IMR-90 (cell line): ENCODE measurements around the gene AKAP13. TPM values are rescaled to one million over a fixed set of nuclear protein-coding genes. Genes with fewer than 3 reads are reported as not detected.

ENCODE experiments used
- ATAC-seq: fragments of 200-7000 bp; cut with Tn5 transposase; 2 replicates; pipeline ENCODE4 v1.9.1; 2020; ENCODE audit warnings: low read depth, mild to moderate bottlenecking, moderate library complexity
- BruUV-seq: library from RNA; stranded (reverse); fragments of 400-500 nt; replicated peaks from 2 replicates; lab custom pipeline; 2021; lab: Mats Ljungman, UMichigan
- CTCF ChIA-PET: fragments of 300-600 bp; formaldehyde crosslinking; extraction: SDS; loops from one replicate; lab custom pipeline; 2021; ENCODE audit warnings: antibody characterized with exemption; lab: Yijun Ruan, JAX
- POLR2A ChIA-PET: fragments of 300-600 bp; sonication (Branson Sonifier 250); formaldehyde crosslinking; loops from one replicate; lab custom pipeline; 2022; ENCODE audit warnings: antibody characterized with exemption; ENCODE audit not compliant: unreplicated experiment; lab: Charles Lee
- DNase-seq: peaks from one replicate; pipeline ENCODE4 v3.0.0; 2013
- H2AFZ ChIP-seq: replicated peaks from 2 replicates; pipeline ENCODE3; 2013; ENCODE audit warnings: low read length, mild to moderate bottlenecking; ENCODE audit not compliant: poor library complexity
- H2AK5ac ChIP-seq: 2 replicates; pipeline ENCODE4 v1.6.1; 2013; ENCODE audit warnings: low read depth, low read length, inconsistent platforms
- H2AK9ac ChIP-seq: replicated peaks from 2 replicates; pipeline ENCODE3; 2013; ENCODE audit warnings: mild to moderate bottlenecking, low read depth, low read length, moderate library complexity; ENCODE audit not compliant: poor library complexity
- H2BK120ac ChIP-seq: 2 replicates; pipeline ENCODE4 v1.6.1; 2013; ENCODE audit warnings: low read depth, low read length, inconsistent platforms
- H2BK15ac ChIP-seq: 3 replicates; pipeline ENCODE4 v1.6.1; 2013; ENCODE audit warnings: low read depth, low read length, inconsistent platforms
- H2BK20ac ChIP-seq: 2 replicates; pipeline ENCODE4 v1.6.1; 2013; ENCODE audit warnings: low read depth, mild to moderate bottlenecking, inconsistent platforms, low read length, moderate library complexity
- H2BK5ac ChIP-seq: 2 replicates; pipeline ENCODE4 v1.6.1; 2013; ENCODE audit warnings: mild to moderate bottlenecking, low read depth, low read length, inconsistent platforms; ENCODE audit not compliant: poor library complexity, severe bottlenecking
- H3K14ac ChIP-seq: replicated peaks from 2 replicates; pipeline ENCODE4 v1.6.1; 2013; ENCODE audit warnings: low read depth, low read length, inconsistent platforms
- H3K18ac ChIP-seq: 2 replicates; pipeline ENCODE4 v1.6.1; 2013; ENCODE audit warnings: low read depth, low read length, control low read depth
- H3K23ac ChIP-seq: 2 replicates; pipeline ENCODE4 v1.6.1; 2013; ENCODE audit warnings: low read depth, low read length, inconsistent platforms
- H3K27ac ChIP-seq: 2 replicates; pipeline ENCODE4 v1.5.1; 2013; ENCODE audit warnings: mild to moderate bottlenecking, control low read depth, low read length; ENCODE audit not compliant: insufficient read depth
- H3K27me3 ChIP-seq: 2 replicates; pipeline ENCODE4 v1.6.1; 2013; ENCODE audit warnings: low read length; ENCODE audit not compliant: control insufficient read depth, insufficient read depth
- H3K36me3 ChIP-seq: 2 replicates; pipeline ENCODE4 v1.6.1; 2013; ENCODE audit warnings: low read length, mixed read lengths; ENCODE audit not compliant: control insufficient read depth, insufficient read depth
- H3K4ac ChIP-seq: 2 replicates; pipeline ENCODE4 v1.6.1; 2013; ENCODE audit warnings: low read depth, low read length, inconsistent platforms
- H3K4me1 ChIP-seq: 2 replicates; pipeline ENCODE4 v1.6.1; 2013; ENCODE audit warnings: low read length, mixed read lengths; ENCODE audit not compliant: control insufficient read depth, insufficient read depth
- H3K4me2 ChIP-seq: 2 replicates; pipeline ENCODE4 v1.6.1; 2013; ENCODE audit warnings: low read depth, mild to moderate bottlenecking, control low read depth, low read length, moderate library complexity
- H3K4me3 ChIP-seq: 2 replicates; pipeline ENCODE4 v1.5.1; 2013; ENCODE audit warnings: low read depth, mild to moderate bottlenecking, control low read depth, low read length, moderate library complexity; ENCODE audit not compliant: insufficient read depth
- H3K56ac ChIP-seq: 2 replicates; pipeline ENCODE4 v1.6.1; 2013; ENCODE audit warnings: low read length, inconsistent platforms; ENCODE audit not compliant: insufficient read depth; ENCODE audit errors: extremely low read depth
- H3K79me1 ChIP-seq, 2 experiments: 2 replicates each; pipeline ENCODE4 v1.6.1; 2013; ENCODE audit warnings: low read length in 2 of 2, inconsistent platforms in 1 of 2, low read depth in 1 of 2
- H3K9ac ChIP-seq: 2 replicates; pipeline ENCODE4 v1.6.1; 2013; ENCODE audit warnings: low read depth, low read length, control low read depth
- H3K9me1 ChIP-seq: 2 replicates; pipeline ENCODE4 v1.6.1; 2013; ENCODE audit warnings: low read length, inconsistent platforms; ENCODE audit not compliant: insufficient read depth
- H3K9me3 ChIP-seq: 2 replicates; pipeline ENCODE4 v1.6.1; 2013; ENCODE audit warnings: low read length; ENCODE audit not compliant: control insufficient read depth, insufficient read depth
- H4K20me1 ChIP-seq: 2 replicates; pipeline ENCODE4 v1.6.1; 2013; ENCODE audit warnings: low read length, inconsistent platforms; ENCODE audit not compliant: insufficient read depth
- H4K5ac ChIP-seq: 2 replicates; pipeline ENCODE4 v1.6.1; 2013; ENCODE audit warnings: mild to moderate bottlenecking, low read depth, low read length, control low read depth
- H4K8ac ChIP-seq, 2 experiments: 2 replicates each; pipeline ENCODE4 v1.6.1; 2013; ENCODE audit warnings: low read depth in 2 of 2, low read length in 2 of 2, control low read depth in 1 of 2, inconsistent platforms in 1 of 2
- H4K91ac ChIP-seq: 2 replicates; pipeline ENCODE4 v1.6.1; 2013; ENCODE audit warnings: low read depth, low read length, inconsistent platforms; ENCODE audit not compliant: insufficient read depth
- BHLHE40 ChIP-seq: fragments of 150-350 bp; IDR thresholded peaks from 2 replicates; pipeline ENCODE4 v1.6.1; 2016; ENCODE audit warnings: mild to moderate bottlenecking, low read depth, low read length
- CEBPB ChIP-seq: IDR thresholded peaks from 2 replicates; pipeline ENCODE4 v1.6.1; 2012; ENCODE audit warnings: low read depth, low read length, improper control_type of control experiment
- CHD1 ChIP-seq: IDR thresholded peaks from 2 replicates; pipeline ENCODE4 v1.6.1; 2012; ENCODE audit warnings: low read depth, low read length, improper control_type of control experiment
- ELK1 ChIP-seq: fragments of 150-350 bp; IDR thresholded peaks from 2 replicates; pipeline ENCODE4 v1.6.1; 2016; ENCODE audit warnings: low read depth, mild to moderate bottlenecking, low read length, moderate library complexity, borderline replicate concordance
- FOS ChIP-seq: fragments of 150-350 bp; IDR thresholded peaks from 2 replicates; pipeline ENCODE4 v1.6.1; 2016; ENCODE audit warnings: low read depth, low read length
- MAFK ChIP-seq: IDR thresholded peaks from 2 replicates; pipeline ENCODE4 v1.6.1; 2012; ENCODE audit warnings: low read depth, low read length, improper control_type of control experiment
- NFE2L2 ChIP-seq: fragments of 150-350 bp; IDR thresholded peaks from 2 replicates; pipeline ENCODE4 v1.6.1; 2016; ENCODE audit warnings: low read depth, mild to moderate bottlenecking, low read length
- RAD21 ChIP-seq: IDR thresholded peaks from 2 replicates; pipeline ENCODE4 v1.6.1; 2012; ENCODE audit warnings: low read length, improper control_type of control experiment
- RCOR1 ChIP-seq: IDR thresholded peaks from 2 replicates; pipeline ENCODE4 v1.6.1; 2012; ENCODE audit warnings: mild to moderate bottlenecking, low read length, improper control_type of control experiment; ENCODE audit not compliant: insufficient replicate concordance
- SMC3 ChIP-seq: fragments of 150-350 bp; IDR thresholded peaks from 2 replicates; pipeline ENCODE4 v1.6.1; 2016; ENCODE audit warnings: low read depth, mild to moderate bottlenecking, antibody characterized with exemption, low read length, moderate library complexity
- WGBS, 2 experiments: methylation state at CpG; one replicate each; pipeline versions ENCODE4 v1.1.5 to v1.1.7; 2013; ENCODE audit warnings: missing lambda C conversion rate in 2 of 2; ENCODE audit not compliant: insufficient read length in 1 of 2; ENCODE audit errors: extremely low coverage in 2 of 2; 5-methylcytosine and 5-hydroxymethylcytosine counted together
- dilution Hi-C: fragments of 300-500 bp; cut with HindIII; formaldehyde crosslinking; loops from one replicate; pipeline ENCODE4 v1.14.3; 2018; ENCODE audit warnings: low sequenced_read_pairs; ENCODE audit not compliant: unreplicated experiment
- in situ Hi-C: fragments of 300-500 bp; cut with MboI; formaldehyde crosslinking; loops from 3 replicates; pipeline ENCODE4 v1.14.3; 2019; ENCODE audit warnings: low sequenced_read_pairs, inconsistent platforms, mixed read lengths
- intact Hi-C: fragments of 100-400 bp; cut with micrococcal nuclease; formaldehyde crosslinking; loops from 2 replicates; pipeline ENCODE4 v1.10.0; 2022
- polyA plus RNA-seq, 3 experiments: library from polyadenylated mRNA; depleted of rRNA; stranded (reverse); fragments of >200 nt; gene quantifications; 2 replicates each; pipeline ENCODE4 v1.2.3, GENCODE V29; 2012; ENCODE audit warnings: low replicate concordance in 1 of 3
- total RNA-seq: library from RNA; depleted of rRNA; stranded (reverse); fragments of >200 nt; gene quantifications from 2 replicates; pipeline ENCODE4 v1.2.3, GENCODE V29; 2012
- TF ChIP-seq, protein P1 (sequence below): conservative IDR thresholded peaks from 2 replicates; pipeline ENCODE4 v1.5.1; 2012; ENCODE audit warnings: mild to moderate bottlenecking, low read depth, low read length, improper control_type of control experiment
- TF ChIP-seq, protein P2 (sequence below): fragments of 150-350 bp; IDR thresholded peaks from 2 replicates; pipeline ENCODE4 v1.6.1; 2017; ENCODE audit warnings: mild to moderate bottlenecking, antibody characterized with exemption, low read length, low read depth

The AKAP13 gene
- total and polyA plus RNA-seq, 2 of the 4 experiments (the other 2 are of a cell fraction): 10.4 to 46.4 TPM

GRCh38 chr15:85773249-85773648, 392.8 kb downstream of the AKAP13 start:
- Histone ChIP-seq H4K20me1 (peaks cover 38% of the 10 kb centered on the region), H3K27ac (no peak overlapping the region), H3K18ac (no peak overlapping the region), H3K4ac (no peak overlapping the region), H2AK9ac (no peak overlapping the region), H4K5ac (no peak overlapping the region), H2BK120ac (no peak overlapping the region), H3K56ac (no peak overlapping the region), H3K4me3 (no peak overlapping the region), H4K8ac (no peak overlapping the region), H3K9ac (no peak overlapping the region), H2AK5ac (no peak overlapping the region), H3K9me1 (peaks cover 22% of the 10 kb centered on the region), H2BK20ac (no peak overlapping the region), H4K91ac (no peak overlapping the region), H2AFZ (no peak overlapping the region), H2BK5ac (no peak overlapping the region), H3K36me3 (peaks cover 4% of the 10 kb centered on the region; the same call in 1 of the 2 replicates), H3K23ac (no peak overlapping the region), H2BK15ac (no peak overlapping the region), H3K27me3 (no peaks in the 10 kb centered on the region), H3K14ac (no peak overlapping the region), H3K4me2 (no peak overlapping the region), H3K9me3 (no peaks in the 10 kb centered on the region), H3K4me1 (peaks cover 10% of the 10 kb centered on the region; the same call in 1 of the 2 replicates), H3K79me1 (peaks cover 25 to 70% of the 10 kb centered on the region in 2 experiments)
- TF ChIP-seq CEBPB: no peak
- TF ChIP-seq FOS: no peak
- no peak for TF ChIP-seq RAD21
- TF ChIP-seq NFE2L2: no peak
- no peak for TF ChIP-seq MAFK
- TF ChIP-seq CHD1: no peak
- no peak for TF ChIP-seq SMC3
- TF ChIP-seq BHLHE40: no peak
- TF ChIP-seq ELK1: no peak
- no peak for TF ChIP-seq RCOR1
- TF ChIP-seq, protein P1, sequence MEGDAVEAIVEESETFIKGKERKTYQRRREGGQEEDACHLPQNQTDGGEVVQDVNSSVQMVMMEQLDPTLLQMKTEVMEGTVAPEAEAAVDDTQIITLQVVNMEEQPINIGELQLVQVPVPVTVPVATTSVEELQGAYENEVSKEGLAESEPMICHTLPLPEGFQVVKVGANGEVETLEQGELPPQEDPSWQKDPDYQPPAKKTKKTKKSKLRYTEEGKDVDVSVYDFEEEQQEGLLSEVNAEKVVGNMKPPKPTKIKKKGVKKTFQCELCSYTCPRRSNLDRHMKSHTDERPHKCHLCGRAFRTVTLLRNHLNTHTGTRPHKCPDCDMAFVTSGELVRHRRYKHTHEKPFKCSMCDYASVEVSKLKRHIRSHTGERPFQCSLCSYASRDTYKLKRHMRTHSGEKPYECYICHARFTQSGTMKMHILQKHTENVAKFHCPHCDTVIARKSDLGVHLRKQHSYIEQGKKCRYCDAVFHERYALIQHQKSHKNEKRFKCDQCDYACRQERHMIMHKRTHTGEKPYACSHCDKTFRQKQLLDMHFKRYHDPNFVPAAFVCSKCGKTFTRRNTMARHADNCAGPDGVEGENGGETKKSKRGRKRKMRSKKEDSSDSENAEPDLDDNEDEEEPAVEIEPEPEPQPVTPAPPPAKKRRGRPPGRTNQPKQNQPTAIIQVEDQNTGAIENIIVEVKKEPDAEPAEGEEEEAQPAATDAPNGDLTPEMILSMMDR: no peak
- TF ChIP-seq, protein P2, sequence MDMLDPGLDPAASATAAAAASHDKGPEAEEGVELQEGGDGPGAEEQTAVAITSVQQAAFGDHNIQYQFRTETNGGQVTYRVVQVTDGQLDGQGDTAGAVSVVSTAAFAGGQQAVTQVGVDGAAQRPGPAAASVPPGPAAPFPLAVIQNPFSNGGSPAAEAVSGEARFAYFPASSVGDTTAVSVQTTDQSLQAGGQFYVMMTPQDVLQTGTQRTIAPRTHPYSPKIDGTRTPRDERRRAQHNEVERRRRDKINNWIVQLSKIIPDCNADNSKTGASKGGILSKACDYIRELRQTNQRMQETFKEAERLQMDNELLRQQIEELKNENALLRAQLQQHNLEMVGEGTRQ: no peak
- CTCF ChIA-PET: no interaction called here
- whole genome bisulfite sequencing, 2 experiments: 92% methylated on average over 3 of the region's 12 CpGs; no CpG with 5 or more reads in 1 of the 2 experiments
- DNase-seq (no peak), ATAC-seq (no peak)
- intact Hi-C loops (no loop called here), dilution Hi-C loops (no loop called here), in situ Hi-C loops (no loop called here)
- POLR2A ChIA-PET: no interaction called here
- BruUV-seq: no TSS peak
